ENCODE results near the gene UGT1A3.

UGT1A3 gene

DNA sequence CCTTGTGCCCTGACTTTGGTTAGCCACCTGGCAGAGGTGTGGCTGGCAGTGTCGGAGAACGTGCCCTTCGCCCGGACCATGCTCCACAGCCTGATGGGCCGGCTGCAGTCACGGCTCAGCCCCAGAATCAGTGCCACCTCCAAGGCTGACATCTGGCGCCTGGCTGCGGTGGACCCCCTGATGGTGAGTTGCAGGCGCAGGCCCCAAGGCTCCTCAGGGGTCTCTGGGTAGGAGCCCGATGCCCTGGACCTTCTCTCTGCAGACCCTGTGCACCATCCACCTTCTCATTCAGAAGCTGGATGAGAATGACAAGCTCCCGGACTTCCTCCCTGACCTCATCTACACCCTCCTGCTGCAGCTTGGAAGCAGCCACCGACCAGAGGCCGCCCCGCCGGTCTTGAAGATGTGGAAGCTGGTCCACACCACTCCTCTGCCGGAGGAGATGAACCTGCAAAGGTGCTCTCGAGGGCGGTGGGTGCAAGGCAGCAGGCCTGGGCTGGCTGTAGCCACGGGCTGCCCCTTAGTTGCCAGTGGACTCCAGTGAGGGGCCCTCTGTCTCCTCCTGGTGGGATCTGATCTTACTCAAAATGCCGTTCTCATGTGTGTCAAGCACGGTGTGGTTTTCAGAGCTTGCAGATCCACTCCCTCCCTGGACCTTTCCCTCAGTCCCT lies 93.4 kb downstream of the UGT1A3 start:
- TF ChIP-seq ZFX (IDR thresholded peaks at IDR 0.05; ENCODE audit: borderline replicate concordance), result no peak
- TF ChIP-seq, protein P1, sequence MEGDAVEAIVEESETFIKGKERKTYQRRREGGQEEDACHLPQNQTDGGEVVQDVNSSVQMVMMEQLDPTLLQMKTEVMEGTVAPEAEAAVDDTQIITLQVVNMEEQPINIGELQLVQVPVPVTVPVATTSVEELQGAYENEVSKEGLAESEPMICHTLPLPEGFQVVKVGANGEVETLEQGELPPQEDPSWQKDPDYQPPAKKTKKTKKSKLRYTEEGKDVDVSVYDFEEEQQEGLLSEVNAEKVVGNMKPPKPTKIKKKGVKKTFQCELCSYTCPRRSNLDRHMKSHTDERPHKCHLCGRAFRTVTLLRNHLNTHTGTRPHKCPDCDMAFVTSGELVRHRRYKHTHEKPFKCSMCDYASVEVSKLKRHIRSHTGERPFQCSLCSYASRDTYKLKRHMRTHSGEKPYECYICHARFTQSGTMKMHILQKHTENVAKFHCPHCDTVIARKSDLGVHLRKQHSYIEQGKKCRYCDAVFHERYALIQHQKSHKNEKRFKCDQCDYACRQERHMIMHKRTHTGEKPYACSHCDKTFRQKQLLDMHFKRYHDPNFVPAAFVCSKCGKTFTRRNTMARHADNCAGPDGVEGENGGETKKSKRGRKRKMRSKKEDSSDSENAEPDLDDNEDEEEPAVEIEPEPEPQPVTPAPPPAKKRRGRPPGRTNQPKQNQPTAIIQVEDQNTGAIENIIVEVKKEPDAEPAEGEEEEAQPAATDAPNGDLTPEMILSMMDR (IDR thresholded peaks at IDR 0.05), result no peak
- no peak overlapping the region for H3K27ac ChIP-seq
